GM23338 (cell line): ENCODE results near the gene CYP46A1. TPM values are rescaled to one million over a fixed set of nuclear protein-coding genes. Genes with fewer than 3 reads are reported as not detected.

ENCODE experiments used
- ATAC-seq: fragments of 200-7000 bp; cut with Tn5 transposase; 3 replicates; pipeline ENCODE4 v1.9.1; 2020
- DNase-seq: peaks from one replicate; pipeline ENCODE4 v3.0.0-alpha.2; 2015; ENCODE audit warnings: low spot score
- H2AFZ ChIP-seq: fragments of 200-600 bp; sonication (generic); 2 replicates; pipeline ENCODE4 v1.8.0; 2016; ENCODE audit warnings: antibody characterized with exemption, mild to moderate bottlenecking, moderate library complexity
- H3F3A ChIP-seq: fragments of 200-600 bp; sonication (generic); replicated peaks from 2 replicates; pipeline ENCODE4 v1.8.0; 2017; ENCODE audit warnings: antibody characterized with exemption, mixed run types, low read depth
- H3K27ac ChIP-seq: fragments of 200-600 bp; sonication (generic); 2 replicates; pipeline ENCODE4 v1.6.1; 2016; ENCODE audit warnings: low read depth
- H3K27me3 ChIP-seq: fragments of 200-600 bp; sonication (generic); 2 replicates; pipeline ENCODE4 v1.8.0; 2016; ENCODE audit warnings: mild to moderate bottlenecking, mixed run types, moderate library complexity; ENCODE audit not compliant: insufficient read depth
- H3K36me3 ChIP-seq: fragments of 200-600 bp; sonication (generic); 2 replicates; pipeline ENCODE4 v1.8.0; 2016; ENCODE audit warnings: mild to moderate bottlenecking; ENCODE audit not compliant: insufficient read depth
- H3K4me1 ChIP-seq: fragments of 200-600 bp; sonication (generic); 2 replicates; pipeline ENCODE4 v1.8.0; 2016; ENCODE audit warnings: mild to moderate bottlenecking, moderate library complexity; ENCODE audit not compliant: insufficient read depth
- H3K4me2 ChIP-seq: fragments of 200-600 bp; sonication (generic); 2 replicates; pipeline ENCODE4 v1.7.1; 2017; ENCODE audit warnings: mixed run types
- H3K4me3 ChIP-seq: fragments of 200-600 bp; sonication (generic); 2 replicates; pipeline ENCODE4 v1.6.1; 2016; ENCODE audit warnings: mixed run types
- H3K79me2 ChIP-seq: fragments of 200-600 bp; sonication (generic); replicated peaks from 2 replicates; pipeline ENCODE4 v1.8.0; 2017; ENCODE audit warnings: mild to moderate bottlenecking; ENCODE audit not compliant: insufficient read depth
- H3K9me2 ChIP-seq: fragments of 200-600 bp; sonication (generic); 2 replicates; pipeline ENCODE4 v1.8.0; 2017; ENCODE audit not compliant: insufficient read depth
- H4K20me1 ChIP-seq: fragments of 200-600 bp; sonication (generic); replicated peaks from 2 replicates; pipeline ENCODE4 v1.8.0; 2017; ENCODE audit warnings: mild to moderate bottlenecking; ENCODE audit not compliant: insufficient read depth
- H3K27ac Mint-ChIP-seq: 2 replicates; pipeline ENCODE4 v1.8.0; 2020; ENCODE audit warnings: inconsistent platforms, mild to moderate bottlenecking, moderate library complexity, mixed read lengths
- H3K27me3 Mint-ChIP-seq: 3 replicates; pipeline ENCODE4 v1.8.0; 2022; ENCODE audit warnings: low read depth, mild to moderate bottlenecking, moderate library complexity, mixed read lengths, inconsistent platforms; ENCODE audit not compliant: insufficient read depth, poor library complexity
- H3K36me3 Mint-ChIP-seq: 3 replicates; pipeline ENCODE4 v1.8.0; 2021; ENCODE audit warnings: low read depth, mild to moderate bottlenecking, inconsistent platforms, moderate library complexity, mixed read lengths
- H3K4me1 Mint-ChIP-seq: 3 replicates; pipeline ENCODE4 v1.8.0; 2020; ENCODE audit warnings: mild to moderate bottlenecking, inconsistent platforms, mixed read lengths
- H3K4me3 Mint-ChIP-seq: 3 replicates; pipeline ENCODE4 v1.8.0; 2021; ENCODE audit warnings: moderate library complexity, mild to moderate bottlenecking, inconsistent platforms, mixed read lengths
- H3K9me3 Mint-ChIP-seq: 3 replicates; pipeline ENCODE4 v1.8.0; 2020; ENCODE audit warnings: moderate library complexity, mild to moderate bottlenecking, inconsistent platforms, mixed read lengths
- CREB1 ChIP-seq: fragments of 250-450 bp; sonication (Bioruptor Pico); IDR thresholded peaks from 2 replicates; pipeline ENCODE4 v1.5.0; 2020; ENCODE audit warnings: low read depth, mild to moderate bottlenecking, moderate library complexity
- CTCF ChIP-seq, 2 experiments: fragments of 200-600 bp in 1 of 2; sonication (generic) in 1 of 2; conservative IDR thresholded peaks; 2 replicates each; pipeline versions ENCODE4 v1.5.1 to v1.6.1; 2016 to 2017; ENCODE audit warnings: antibody characterized with exemption in 2 of 2, low read depth in 2 of 2, mild to moderate bottlenecking in 2 of 2, moderate library complexity in 1 of 2
- ETS1 ChIP-seq: IDR thresholded peaks from 2 replicates; pipeline ENCODE4 v1.6.1; 2016; ENCODE audit warnings: antibody characterized with exemption
- EZH2 ChIP-seq: fragments of 200-600 bp; sonication (generic); IDR thresholded peaks from one replicate; pipeline ENCODE4 v1.8.0; 2017; ENCODE audit warnings: antibody characterized with exemption, mild to moderate bottlenecking, low read depth; ENCODE audit not compliant: unreplicated experiment
- EZH2phosphoT487 ChIP-seq: fragments of 200-600 bp; sonication (generic); IDR thresholded peaks from one replicate; pipeline ENCODE4 v1.8.1; 2018; ENCODE audit warnings: antibody characterized with exemption; ENCODE audit not compliant: unreplicated experiment
- JUNB ChIP-seq: IDR thresholded peaks from one replicate; pipeline ENCODE4 v1.6.1; 2016; ENCODE audit warnings: antibody characterized with exemption; ENCODE audit not compliant: unreplicated experiment
- NANOG ChIP-seq: IDR thresholded peaks from 2 replicates; pipeline ENCODE4 v1.6.1; 2016; ENCODE audit warnings: antibody characterized with exemption, borderline replicate concordance
- POLR2AphosphoS5 ChIP-seq: IDR thresholded peaks from 2 replicates; pipeline ENCODE4 v1.6.1; 2016; ENCODE audit warnings: antibody characterized with exemption, low read depth
- REST ChIP-seq: IDR thresholded peaks from one replicate; pipeline ENCODE4 v1.6.1; 2018; ENCODE audit warnings: antibody characterized with exemption; ENCODE audit not compliant: unreplicated experiment
- STAT1 ChIP-seq: IDR thresholded peaks from one replicate; pipeline ENCODE4 v1.6.1; 2016; ENCODE audit warnings: antibody characterized with exemption; ENCODE audit not compliant: unreplicated experiment
- ZNF114 ChIP-seq: fragments of 250-450 bp; sonication (Bioruptor Pico); IDR thresholded peaks from 2 replicates; pipeline ENCODE4 v1.5.0; 2020; ENCODE audit warnings: mild to moderate bottlenecking, moderate library complexity
- ZNF331 ChIP-seq: fragments of 250-450 bp; sonication (Bioruptor Pico); IDR thresholded peaks from 2 replicates; pipeline ENCODE4 v1.5.0; 2020; ENCODE audit warnings: low read depth, mild to moderate bottlenecking, moderate library complexity
- ZNF462 ChIP-seq: fragments of 250-450 bp; sonication (Bioruptor Pico); IDR thresholded peaks from 2 replicates; pipeline ENCODE4 v1.5.0; 2020; ENCODE audit warnings: mild to moderate bottlenecking, moderate library complexity
- polyA plus RNA-seq: library from polyadenylated mRNA; unstranded; fragments of >200 nt; fragmentation: Nextera tagmentation; extraction: Ambion mirVana; gene quantifications from 2 replicates; pipeline ENCODE4 v1.2.1, GENCODE V29; 2016
- total RNA-seq: library from RNA; depleted of rRNA; stranded (reverse); fragments of >200 nt; shearing (Covaris generic); gene quantifications from 2 replicates; pipeline ENCODE4 v1.2.3, GENCODE V29; 2014

CYP46A1 gene
- total and polyA plus RNA-seq, 2 experiments from 2014 or later: 0.59 to 0.66 TPM

GRCh38 chr14:99649219-99649618 is 34.9 kb upstream of the CYP46A1 start:
- no peaks in the 10 kb centered on the region for H4K20me1 ChIP-seq
- no peaks in the 10 kb centered on the region for H3K36me3 ChIP-seq
- no peaks in the 10 kb centered on the region for H3K79me2 ChIP-seq
- peaks cover 3% of the 10 kb centered on the region; the same call in 1 of the 2 replicates for H3K4me1 ChIP-seq
- Mint-ChIP-seq H3K4me3 (no peak overlapping the region), H3K4me1 (peaks cover 3% of the 10 kb centered on the region), H3K27me3 (peaks cover 27% of the 10 kb centered on the region), H3K27ac (no peak overlapping the region), H3K9me3 (no peaks in the 10 kb centered on the region), H3K36me3 (no peaks in the 10 kb centered on the region)
- ATAC-seq (no peak), DNase-seq (no peak)
- H3K4me2 ChIP-seq: no peak overlapping the region
- H3K27me3 ChIP-seq: peaks cover 19% of the 10 kb centered on the region
- H3K9me2 ChIP-seq: no peaks in the 10 kb centered on the region
- H3K4me3 ChIP-seq: no peak overlapping the region
- no peak overlapping the region for H3K27ac ChIP-seq
- TF ChIP-seq ZNF114 (CRISPR knock-in tag) (no peak), CREB1 (CRISPR knock-in tag) (no peak), STAT1 (no peak), EZH2 (no peak), POLR2AphosphoS5 (no peak), EZH2phosphoT487 (no peak), CTCF (conservative IDR thresholded peaks at IDR 0.05; ENCODE audit: low read depth in 2 of 2) (no peak), ZNF331 (CRISPR knock-in tag) (no peak), NANOG (no peak), JUNB (no peak), ZNF462 (CRISPR knock-in tag) (no peak), REST (no peak), ETS1 (no peak)
- H3F3A ChIP-seq: no peaks in the 10 kb centered on the region
- no peak overlapping the region for H2AFZ ChIP-seq
